Stimulated activated naive CD4-positive, alpha-beta T cell (primary cell): ENCODE data around the gene TSSC4.
"Not testable (repeated sequence)": the region's sequence is repeated elsewhere in the genome, so short reads cannot be mapped to it uniquely, and the experiment has no call there.

ENCODE experiments used
- DNase-seq, 6 experiments: peaks; one replicate each; lab custom pipeline; 2025; lab: John Stamatoyannopoulos, UW

TSSC4 gene

GRCh38 chr11:2400069-2400761 lies at the start of gene TSSC4:
TSSC4 (plus strand) TSS chr11:2400750; CDS start chr11:2402634, 1,884 bp downstream.
- peak; percentile 98 to 100 (median 100) for DNase-seq

GRCh38 chr11:2351701-2352100 lies 48.8 kb upstream of the TSSC4 start:
- no peak for DNase-seq

- no peak for DNase-seq
Measured at GRCh38 chr11:2352420-2352819, 48.1 kb upstream of the TSSC4 start.

GRCh38 chr11:2355000-2355644 lies 45.4 kb upstream of the TSSC4 start:
- no peak for DNase-seq

GRCh38 chr11:2357246-2357645 lies 43.3 kb upstream of the TSSC4 start:
- no peak for DNase-seq

GRCh38 chr11:2357651-2358050 lies 42.9 kb upstream of the TSSC4 start:
- DNase-seq = not testable (repeated sequence)

- no peak for DNase-seq
Measured at GRCh38 chr11:2358754-2359442, 41.7 kb upstream of the TSSC4 start.

- no peak for DNase-seq
Measured at GRCh38 chr11:2359557-2359956, 41.0 kb upstream of the TSSC4 start.

GRCh38 chr11:2360081-2360642 lies 40.4 kb upstream of the TSSC4 start:
- DNase-seq = no peak

GRCh38 chr11:2361565-2361964 lies 39.0 kb upstream of the TSSC4 start:
- DNase-seq = no peak

- DNase-seq = no peak
Measured at GRCh38 chr11:2362414-2362813, 38.1 kb upstream of the TSSC4 start.

GRCh38 chr11:2363130-2363529 lies 37.4 kb upstream of the TSSC4 start:
- DNase-seq = no peak

- DNase-seq = no peak
Measured at GRCh38 chr11:2363577-2364370, 36.8 kb upstream of the TSSC4 start.

GRCh38 chr11:2364386-2364785 lies 36.2 kb upstream of the TSSC4 start:
- not testable (repeated sequence) for DNase-seq

- DNase-seq = no peak
Measured at GRCh38 chr11:2365571-2366210, 34.9 kb upstream of the TSSC4 start.

GRCh38 chr11:2366276-2366675 lies 34.3 kb upstream of the TSSC4 start:
- no peak for DNase-seq

- no peak for DNase-seq
Measured at GRCh38 chr11:2366733-2367132, 33.8 kb upstream of the TSSC4 start.

GRCh38 chr11:2367266-2368160 lies 33.0 kb upstream of the TSSC4 start:
- DNase-seq = no peak

GRCh38 chr11:2368178-2368850 lies 32.2 kb upstream of the TSSC4 start:
- DNase-seq = no peak

GRCh38 chr11:2368851-2369180 lies 31.7 kb upstream of the TSSC4 start:
- DNase-seq = no peak
